SJCRH30 (cell line): ENCODE results near the gene HOXB2. TPM values are rescaled to one million over a fixed set of nuclear protein-coding genes. Genes with fewer than 3 reads are reported as not detected.
"Not testable (repeated sequence)": the region's sequence is repeated elsewhere in the genome, so short reads cannot be mapped to it uniquely, and the experiment has no call there.

Experiments
- DNase-seq, 2 experiments: peaks; one replicate each; pipeline ENCODE4 v3.0.0-alpha.2; 2015 to 2020
- H3K27ac ChIP-seq: fragments of 250-450 bp; sonication (Bioruptor Pico); 2 replicates; pipeline ENCODE4 v1.5.1; 2020; ENCODE audit warnings: mild to moderate bottlenecking, moderate library complexity
- H3K27me3 ChIP-seq: fragments of 250-450 bp; sonication (Bioruptor Pico); 2 replicates; pipeline ENCODE4 v1.5.1; 2020; ENCODE audit warnings: mild to moderate bottlenecking, moderate library complexity
- H3K36me3 ChIP-seq: fragments of 250-450 bp; sonication (Bioruptor Pico); 2 replicates; pipeline ENCODE4 v1.5.1; 2020; ENCODE audit warnings: mild to moderate bottlenecking, moderate library complexity
- H3K4me1 ChIP-seq: fragments of 250-450 bp; sonication (Bioruptor Pico); 2 replicates; pipeline ENCODE4 v1.5.1; 2020; ENCODE audit warnings: mild to moderate bottlenecking, moderate library complexity
- H3K4me3 ChIP-seq: fragments of 250-450 bp; sonication (Bioruptor Pico); 2 replicates; pipeline ENCODE4 v1.5.1; 2020; ENCODE audit warnings: mild to moderate bottlenecking, moderate library complexity
- H3K9me3 ChIP-seq: fragments of 250-450 bp; sonication (Bioruptor Pico); replicated peaks from 2 replicates; pipeline ENCODE4 v1.5.1; 2020; ENCODE audit warnings: mild to moderate bottlenecking, moderate library complexity
- total RNA-seq: library from RNA; depleted of rRNA; stranded (reverse); fragments of >200 nt; shearing (Covaris generic); gene quantifications from 2 replicates; pipeline ENCODE4 v1.2.3, GENCODE V29; 2014

Gene HOXB2
- total RNA-seq, 1 experiment from 2014 or later = 7.6 TPM

GRCh38 chr17:48517478-48517877 is 27.4 kb downstream of the HOXB2 start:
- H3K4me1 ChIP-seq = peaks cover 4% of the 10 kb centered on the region; the same call in 1 of the 2 replicates
- H3K36me3 ChIP-seq = no peaks in the 10 kb centered on the region
- peaks cover 13% of the 10 kb centered on the region; the same call in 1 of the 2 replicates for H3K27me3 ChIP-seq
- H3K4me3 ChIP-seq = no peak overlapping the region
- no peak for DNase-seq
- no peaks in the 10 kb centered on the region for H3K9me3 ChIP-seq
- no peak overlapping the region for H3K27ac ChIP-seq

DNA sequence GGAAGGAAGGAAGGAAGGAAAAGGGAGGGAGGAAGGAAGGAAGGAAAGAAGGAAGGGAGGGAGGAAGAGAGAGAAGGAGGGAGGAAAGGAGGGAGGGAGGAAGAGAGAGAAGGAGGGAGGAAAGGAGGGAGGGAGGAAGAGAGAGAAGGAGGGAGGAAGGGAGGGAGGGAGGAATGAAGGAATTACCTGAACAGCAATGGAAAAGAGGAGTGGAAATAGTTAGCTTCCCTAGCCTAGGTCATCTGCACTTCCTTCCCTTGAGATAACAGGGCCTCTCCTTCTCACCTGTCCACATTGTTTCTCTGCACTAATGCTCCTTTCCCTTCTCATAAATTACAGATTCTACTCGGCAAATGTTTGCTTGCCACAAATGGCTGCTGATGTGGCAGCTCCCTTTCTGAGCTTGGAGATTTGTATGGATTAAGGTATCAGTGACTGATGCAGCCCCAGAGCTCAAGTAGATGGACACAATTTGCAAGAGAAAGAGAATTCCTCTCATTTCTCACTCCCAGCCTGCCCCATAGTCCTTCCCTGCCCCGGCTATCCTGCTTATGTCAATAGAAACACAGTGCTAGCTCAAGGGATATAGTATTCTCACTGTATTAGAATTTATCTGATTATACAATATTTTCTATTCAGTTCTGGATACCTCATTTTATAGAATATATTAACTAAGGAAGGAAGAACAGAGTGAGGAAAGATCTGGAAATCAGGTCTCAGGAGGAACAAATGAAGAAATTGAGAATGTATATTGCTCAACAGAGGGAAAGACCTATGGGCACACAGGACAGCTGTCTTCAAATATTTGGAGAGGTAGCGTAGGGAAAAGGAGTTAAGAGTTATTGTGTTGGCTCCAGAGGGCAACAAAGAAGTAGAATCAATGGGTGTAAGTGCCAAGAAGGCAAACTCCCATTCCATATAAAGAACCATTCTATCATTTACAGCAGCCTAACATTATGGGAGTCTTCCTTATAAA is 28.7 kb downstream of the HOXB2 start:
- no peak overlapping the region for H3K4me3 ChIP-seq
- no peaks in the 10 kb centered on the region for H3K4me1 ChIP-seq
- peaks cover 13% of the 10 kb centered on the region; the same call in 1 of the 2 replicates for H3K27me3 ChIP-seq
- H3K27ac ChIP-seq = no peak overlapping the region
- DNase-seq = no peak
- no peaks in the 10 kb centered on the region for H3K36me3 ChIP-seq
- no peaks in the 10 kb centered on the region for H3K9me3 ChIP-seq

DNA sequence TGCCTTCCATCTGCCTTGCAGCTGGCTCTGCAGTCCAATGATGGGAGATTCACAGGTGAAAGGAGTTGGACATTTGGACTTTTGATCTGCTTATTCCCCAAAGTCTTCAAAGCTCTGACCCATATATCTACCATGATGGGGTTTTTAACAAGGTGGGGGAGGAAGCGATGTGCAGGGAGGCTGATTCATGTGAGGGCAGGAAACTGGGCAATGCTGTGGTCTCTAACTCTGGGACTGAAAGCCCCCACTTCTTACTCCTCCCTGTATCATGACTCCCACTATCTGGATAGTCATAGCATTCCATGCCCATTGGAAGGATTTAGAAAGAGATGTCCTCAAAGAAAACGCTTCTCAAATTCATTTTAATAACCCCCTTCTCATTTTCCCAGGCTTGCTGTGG is 30.4 kb downstream of the HOXB2 start:
- peaks cover 13% of the 10 kb centered on the region; the same call in 1 of the 2 replicates for H3K27me3 ChIP-seq
- no peak for DNase-seq
- no peak overlapping the region for H3K27ac ChIP-seq
- H3K4me3 ChIP-seq = no peak overlapping the region
- peaks cover 4% of the 10 kb centered on the region for H3K9me3 ChIP-seq
- no peaks in the 10 kb centered on the region for H3K4me1 ChIP-seq
- H3K36me3 ChIP-seq = no peaks in the 10 kb centered on the region

DNA sequence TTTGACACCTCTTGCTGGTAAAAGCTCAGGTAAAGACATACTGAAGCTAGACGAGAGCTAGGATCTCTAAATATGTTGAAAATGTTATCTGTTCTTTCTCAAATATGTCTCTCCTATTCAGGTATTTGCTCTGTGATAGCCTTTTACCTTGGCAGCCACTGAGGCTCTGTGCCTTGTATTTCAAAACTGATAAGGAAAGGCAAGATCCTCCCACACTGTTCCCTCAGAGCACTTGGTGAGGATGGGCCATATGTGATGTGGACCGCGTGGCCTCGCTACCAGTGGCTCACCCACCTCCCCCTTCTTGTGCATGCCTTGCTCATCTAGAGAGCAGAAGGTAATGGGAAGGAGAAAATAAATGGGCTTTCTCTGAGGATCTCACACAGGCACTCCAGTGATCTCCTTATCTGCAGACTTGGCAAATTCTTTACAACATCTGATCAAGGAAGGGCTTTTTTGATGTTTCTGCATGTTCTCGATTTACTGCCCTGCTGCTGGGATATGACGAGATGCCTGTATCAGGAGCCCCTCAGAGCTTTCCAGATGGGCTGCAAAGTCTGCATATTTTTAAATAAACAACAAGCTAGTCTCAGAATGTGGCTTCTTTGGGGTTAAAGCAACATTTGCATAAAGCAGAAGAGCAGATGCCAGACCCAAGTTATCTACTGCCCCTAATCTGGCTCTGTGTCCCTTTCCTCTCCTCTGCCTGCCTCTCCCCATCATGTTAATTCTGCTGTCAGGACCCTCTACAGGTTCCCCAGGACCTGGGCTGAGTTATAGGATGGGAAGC is 31.0 kb downstream of the HOXB2 start:
- DNase-seq = no peak
- H3K4me3 ChIP-seq = no peak overlapping the region
- H3K4me1 ChIP-seq = no peaks in the 10 kb centered on the region
- H3K9me3 ChIP-seq = peaks cover 4% of the 10 kb centered on the region
- no peaks in the 10 kb centered on the region for H3K36me3 ChIP-seq
- H3K27me3 ChIP-seq = peaks cover 13% of the 10 kb centered on the region; the same call in 1 of the 2 replicates
- H3K27ac ChIP-seq = no peak overlapping the region

GRCh38 chr17:48513097-48513496 is 31.8 kb downstream of the HOXB2 start:
- no peak for DNase-seq
- Histone ChIP-seq H3K9me3 (peaks cover 4% of the 10 kb centered on the region), H3K36me3 (no peaks in the 10 kb centered on the region), H3K27ac (no peak overlapping the region), H3K4me1 (no peaks in the 10 kb centered on the region), H3K27me3 (peaks cover 13% of the 10 kb centered on the region; the same call in 1 of the 2 replicates), H3K4me3 (no peak overlapping the region)

DNA sequence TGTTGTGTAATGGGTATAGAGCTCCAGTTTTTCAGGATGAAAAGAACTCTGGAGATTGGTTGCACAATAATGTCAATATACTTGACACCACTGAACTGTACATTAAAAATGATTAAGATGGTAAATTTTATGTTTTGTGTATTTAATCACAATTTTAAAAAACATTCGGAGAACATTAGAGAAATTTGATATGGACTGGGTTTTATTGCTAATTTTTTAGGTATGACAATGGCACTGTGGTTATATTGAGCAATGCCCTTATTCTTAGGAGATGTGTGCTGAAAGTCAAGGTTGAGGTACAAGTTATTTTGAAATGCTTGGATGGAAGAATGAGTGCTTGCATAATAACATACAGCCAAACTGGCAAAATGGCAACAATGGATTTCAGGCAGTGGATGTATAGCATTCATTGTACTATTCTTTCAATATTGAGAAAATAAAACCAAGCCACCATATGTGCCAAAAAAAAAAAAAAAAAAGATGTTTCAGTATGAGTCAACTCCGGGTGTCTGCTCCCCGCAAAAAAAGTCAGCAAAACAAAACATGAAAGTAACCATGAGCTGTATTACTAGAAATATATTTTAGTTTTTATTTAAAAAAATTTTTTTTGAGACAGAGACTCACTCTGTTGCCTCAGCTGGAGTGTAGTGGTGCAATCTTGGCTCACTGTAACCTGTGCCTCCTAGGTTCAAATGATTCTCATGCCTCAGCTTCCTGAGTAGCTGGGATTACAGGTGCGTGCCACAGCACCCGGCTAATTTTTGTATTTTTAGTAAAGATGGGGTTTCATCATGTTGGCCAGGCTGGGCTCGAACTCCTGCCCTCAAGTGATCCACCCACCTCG is 33.9 kb downstream of the HOXB2 start:
- no peak for DNase-seq
- Histone ChIP-seq H3K4me1 (peaks cover 9% of the 10 kb centered on the region), H3K27ac (no peak overlapping the region), H3K4me3 (no peak overlapping the region), H3K27me3 (peaks cover 8% of the 10 kb centered on the region; the same call in 1 of the 2 replicates), H3K9me3 (peaks cover 4% of the 10 kb centered on the region), H3K36me3 (no peaks in the 10 kb centered on the region)

GRCh38 chr17:48510381-48510760 is 34.5 kb downstream of the HOXB2 start:
- no peaks in the 10 kb centered on the region for H3K36me3 ChIP-seq
- H3K27me3 ChIP-seq = peaks cover 8% of the 10 kb centered on the region; the same call in 1 of the 2 replicates
- no peak overlapping the region for H3K27ac ChIP-seq
- H3K4me3 ChIP-seq = no peak overlapping the region
- H3K9me3 ChIP-seq = peaks cover 4% of the 10 kb centered on the region
- peaks cover 15% of the 10 kb centered on the region for H3K4me1 ChIP-seq
- no peak for DNase-seq

GRCh38 chr17:48509708-48510107 is 35.2 kb downstream of the HOXB2 start:
- not testable (repeated sequence) for H3K4me3 ChIP-seq, H3K9me3 ChIP-seq, DNase-seq, H3K36me3 ChIP-seq, H3K27me3 ChIP-seq, H3K27ac ChIP-seq
- H3K4me1 ChIP-seq = peaks cover 18% of the 10 kb centered on the region

- Histone ChIP-seq H3K27ac (no peak overlapping the region), H3K4me1 (peaks cover 35% of the 10 kb centered on the region), H3K4me3 (no peak overlapping the region), H3K9me3 (peaks cover 4% of the 10 kb centered on the region), H3K27me3 (no peaks in the 10 kb centered on the region), H3K36me3 (no peaks in the 10 kb centered on the region)
- DNase-seq = no peak
These were observed 38.7 kb downstream of the HOXB2 start for GRCh38 chr17:48506246-48506645.

GRCh38 chr17:48505788-48506187 is 39.1 kb downstream of the HOXB2 start:
- no peaks in the 10 kb centered on the region for H3K27me3 ChIP-seq
- peak in 1 of 2 experiments; percentile 34 for DNase-seq
- H3K27ac ChIP-seq = no peak overlapping the region
- H3K4me3 ChIP-seq = no peak overlapping the region
- H3K9me3 ChIP-seq = peaks cover 4% of the 10 kb centered on the region
- peaks cover 35% of the 10 kb centered on the region for H3K4me1 ChIP-seq
- no peaks in the 10 kb centered on the region for H3K36me3 ChIP-seq

DNA sequence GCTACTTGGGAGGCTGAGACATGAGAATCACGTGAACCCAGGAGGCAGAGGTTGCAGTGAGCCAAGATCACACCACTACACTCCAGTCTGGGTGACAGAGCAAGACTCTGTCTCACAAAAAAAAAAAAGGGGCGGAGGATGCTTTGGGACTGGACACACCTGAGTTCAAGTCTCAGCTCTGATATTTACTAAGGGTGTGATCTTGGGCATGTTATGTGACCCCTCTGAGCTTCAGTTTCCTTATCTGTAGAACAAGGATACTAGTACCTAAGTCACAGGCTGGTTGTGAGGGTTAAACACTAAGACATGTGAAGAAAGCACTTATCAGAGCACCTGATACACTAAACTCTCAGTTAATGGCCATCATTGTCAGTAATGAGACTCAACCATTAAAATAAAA is 40.0 kb downstream of the HOXB2 start:
- no peak for DNase-seq
- Histone ChIP-seq H3K9me3 (no peaks in the 10 kb centered on the region), H3K4me1 (peaks cover 37% of the 10 kb centered on the region), H3K4me3 (no peak overlapping the region), H3K36me3 (no peaks in the 10 kb centered on the region), H3K27ac (no peak overlapping the region), H3K27me3 (no peaks in the 10 kb centered on the region)

GRCh38 chr17:48503747-48504146 is 41.2 kb downstream of the HOXB2 start:
- H3K36me3 ChIP-seq = no peaks in the 10 kb centered on the region
- H3K4me3 ChIP-seq = no peak overlapping the region
- no peaks in the 10 kb centered on the region for H3K27me3 ChIP-seq
- H3K4me1 ChIP-seq = peaks cover 44% of the 10 kb centered on the region
- H3K27ac ChIP-seq = no peak overlapping the region
- no peaks in the 10 kb centered on the region for H3K9me3 ChIP-seq
- DNase-seq = no peak

DNA sequence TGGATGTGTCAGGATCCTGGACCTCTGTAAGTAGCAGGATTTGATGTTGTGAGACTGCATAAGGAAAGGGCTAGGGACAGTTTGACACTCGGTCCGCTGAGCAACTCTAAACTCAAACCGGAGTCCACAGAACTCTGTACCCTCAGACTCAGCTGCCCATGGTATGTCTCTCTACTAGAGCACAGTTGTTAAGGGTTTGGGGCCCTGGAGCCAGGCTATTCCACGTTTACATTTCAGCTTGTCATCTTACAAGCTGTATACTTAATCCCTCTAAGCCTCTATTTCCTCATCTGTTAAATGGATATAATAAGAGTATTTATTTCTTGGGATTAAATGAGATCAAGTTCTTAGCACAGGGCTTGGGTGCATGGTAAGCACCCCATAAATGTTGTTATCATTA is 42.0 kb downstream of the HOXB2 start:
- no peaks in the 10 kb centered on the region for H3K36me3 ChIP-seq
- no peaks in the 10 kb centered on the region for H3K9me3 ChIP-seq
- H3K4me1 ChIP-seq = peaks cover 52% of the 10 kb centered on the region
- no peak overlapping the region for H3K27ac ChIP-seq
- H3K27me3 ChIP-seq = no peaks in the 10 kb centered on the region
- peak; percentile 27 to 63 for DNase-seq
- H3K4me3 ChIP-seq = no peak overlapping the region

GRCh38 chr17:48502312-48502711 is 42.6 kb downstream of the HOXB2 start:
- H3K4me3 ChIP-seq = no peak overlapping the region
- no peaks in the 10 kb centered on the region for H3K9me3 ChIP-seq
- no peak for DNase-seq
- H3K27me3 ChIP-seq = no peaks in the 10 kb centered on the region
- H3K4me1 ChIP-seq = peaks cover 58% of the 10 kb centered on the region
- no peak overlapping the region for H3K27ac ChIP-seq
- no peaks in the 10 kb centered on the region for H3K36me3 ChIP-seq
